A549 (cell line): ENCODE data around the gene TP53BP2. TPM values are rescaled to one million over a fixed set of nuclear protein-coding genes. Genes with fewer than 3 reads are reported as not detected.

Experiments used
- ATAC-seq, 2 experiments: fragments of 200-7000 bp in 1 of 2; fragments of >200 bp in 1 of 2; cut with Nextera tagmentation in 1 of 2; cut with Tn5 transposase in 1 of 2; 3 replicates each; pipeline versions ENCODE4 v1.8.0 to v1.9.1; 2018 to 2020; ENCODE audit warnings: mild to moderate bottlenecking in 1 of 2, moderate library complexity in 1 of 2
- CTCF ChIA-PET: fragments of 300-600 bp; sonication (Branson Sonifier 250); formaldehyde crosslinking; extraction: SDS; loops from one replicate; lab custom pipeline; 2021; ENCODE audit warnings: antibody characterized with exemption, inconsistent platforms; lab: Yijun Ruan, JAX
- POLR2A ChIA-PET: fragments of 350-600 bp; formaldehyde crosslinking; extraction: SDS; loops from one replicate; lab custom pipeline; 2021; ENCODE audit warnings: antibody characterized with exemption, inconsistent platforms; lab: Yijun Ruan, JAX
- DNase-seq, 2 experiments: peaks; one replicate each; pipeline versions ENCODE4 v3.0.0 to v3.0.0-alpha.2; 2011 to 2016; ENCODE audit warnings: low read depth in 1 of 2, low spot score in 1 of 2
- FAIRE-seq: peaks from 2 replicates; lab custom pipeline; 2011; peaks lifted over from hg19 to GRCh38; lab: Jason Lieb, UNC
- H3K27ac ChIP-seq, 2 experiments: fragments of >200 bp; sonication (Bioruptor Twin); formaldehyde crosslinking; 3 replicates each; pipeline ENCODE4 v1.5.1; 2016 to 2017
- H3K4me1 ChIP-seq: fragments of >200 bp; sonication (Bioruptor Twin); formaldehyde crosslinking; 3 replicates; pipeline ENCODE4 v1.6.1; 2016
- H3K4me2 ChIP-seq: fragments of >200 bp; sonication (Bioruptor Twin); formaldehyde crosslinking; 3 replicates; pipeline ENCODE4 v1.6.1; 2016
- H3K4me3 ChIP-seq: fragments of >200 bp; sonication (Bioruptor Twin); formaldehyde crosslinking; 3 replicates; pipeline ENCODE4 v1.5.1; 2016
- H3K9me3 ChIP-seq: fragments of >200 bp; sonication (Bioruptor Twin); formaldehyde crosslinking; 3 replicates; pipeline ENCODE4 v1.6.1; 2016
- ATOH8 ChIP-seq: fragments of 250-450 bp; sonication (Bioruptor Pico); IDR thresholded peaks from 2 replicates; pipeline ENCODE4 v1.5.0; 2020; ENCODE audit warnings: low read depth, mild to moderate bottlenecking, moderate library complexity
- BCL3 ChIP-seq: fragments of >200 bp; sonication (Bioruptor Twin); formaldehyde crosslinking; IDR thresholded peaks from 3 replicates; pipeline ENCODE4 v1.6.1; 2016
- CBX2 ChIP-seq: fragments of 200-600 bp; sonication (generic); IDR thresholded peaks from 2 replicates; pipeline ENCODE4 v1.6.1; 2016; ENCODE audit warnings: low read depth, mild to moderate bottlenecking, borderline replicate concordance
- CBX8 ChIP-seq: fragments of 200-600 bp; sonication (generic); IDR thresholded peaks from 2 replicates; pipeline ENCODE4 v1.6.1; 2016
- CHD4 ChIP-seq: fragments of 200-600 bp; sonication (generic); IDR thresholded peaks from 2 replicates; pipeline ENCODE4 v1.6.1; 2016; ENCODE audit warnings: antibody characterized with exemption, mild to moderate bottlenecking, borderline replicate concordance
- E2F6 ChIP-seq: IDR thresholded peaks from 2 replicates; pipeline ENCODE4 v1.6.1; 2012; ENCODE audit warnings: low read depth, borderline replicate concordance
- EHF ChIP-seq: fragments of 250-450 bp; sonication (Bioruptor Pico); IDR thresholded peaks from 2 replicates; pipeline ENCODE4 v1.5.0; 2020; ENCODE audit warnings: mild to moderate bottlenecking
- ESRRA ChIP-seq: fragments of 150-350 bp; IDR thresholded peaks from 2 replicates; pipeline ENCODE4 v1.6.1; 2014; ENCODE audit warnings: mild to moderate bottlenecking, low read length, borderline replicate concordance
- FOXS1 ChIP-seq: fragments of 250-450 bp; sonication (Bioruptor Pico); IDR thresholded peaks from 2 replicates; pipeline ENCODE4 v1.5.0; 2020; ENCODE audit warnings: mild to moderate bottlenecking, moderate library complexity
- GATA3 ChIP-seq: IDR thresholded peaks from 2 replicates; pipeline ENCODE4 v1.6.1; 2012; ENCODE audit warnings: borderline replicate concordance
- HDAC2 ChIP-seq: fragments of 200-600 bp; sonication (generic); IDR thresholded peaks from 2 replicates; pipeline ENCODE4 v1.6.1; 2016
- HES2 ChIP-seq: fragments of >200 bp; sonication (Bioruptor Twin); formaldehyde crosslinking; IDR thresholded peaks from 2 replicates; pipeline ENCODE4 v1.6.1; 2016
- HEYL ChIP-seq: fragments of 250-450 bp; sonication (Bioruptor Pico); IDR thresholded peaks from 2 replicates; pipeline ENCODE4 v1.8.0; 2021; ENCODE audit warnings: mild to moderate bottlenecking, moderate library complexity
- HOXB13 ChIP-seq: fragments of 250-450 bp; sonication (Bioruptor Pico); IDR thresholded peaks from 2 replicates; pipeline ENCODE4 v1.5.0; 2020; ENCODE audit warnings: low read depth, mild to moderate bottlenecking, moderate library complexity
- MAX ChIP-seq: IDR thresholded peaks from 2 replicates; pipeline ENCODE4 v1.6.1; 2012
- MAZ ChIP-seq: fragments of 150-350 bp; IDR thresholded peaks from 2 replicates; pipeline ENCODE4 v1.6.1; 2014; ENCODE audit warnings: antibody characterized with exemption, low read depth, low read length, borderline replicate concordance
- MYC ChIP-seq: IDR thresholded peaks from 2 replicates; pipeline ENCODE4 v1.6.1; 2012; ENCODE audit warnings: mild to moderate bottlenecking, inconsistent platforms, low read length, improper control_type of control experiment, borderline replicate concordance
- NPAS2 ChIP-seq: fragments of 250-450 bp; sonication (Bioruptor Pico); IDR thresholded peaks from 2 replicates; pipeline ENCODE4 v1.8.0; 2022; ENCODE audit warnings: mild to moderate bottlenecking, moderate library complexity, borderline replicate concordance
- NR3C1 ChIP-seq: fragments of >200 bp; sonication (Bioruptor Twin); formaldehyde crosslinking; IDR thresholded peaks from 3 replicates; pipeline ENCODE4 v1.6.1; 2017
- PBX3 ChIP-seq: IDR thresholded peaks from 2 replicates; pipeline ENCODE4 v1.6.1; 2012
- POLR2A ChIP-seq: IDR thresholded peaks from 2 replicates; pipeline ENCODE4 v1.6.1; 2012; ENCODE audit warnings: mild to moderate bottlenecking, low read length
- POLR2AphosphoS2 ChIP-seq: conservative IDR thresholded peaks from 2 replicates; pipeline ENCODE4 v1.6.1; 2012; ENCODE audit warnings: low read length, improper control_type of control experiment, inconsistent platforms
- RAD21 ChIP-seq, 2 experiments: fragments of >200 bp in 1 of 2; sonication (Bioruptor Twin) in 1 of 2; formaldehyde crosslinking in 1 of 2; IDR thresholded peaks in 1 of 2; conservative IDR thresholded peaks in 1 of 2; 2 replicates in 1 of 2; 3 replicates in 1 of 2; pipeline ENCODE4 v1.6.1; 2012 to 2018; ENCODE audit warnings: inconsistent platforms in 1 of 2
- RARB ChIP-seq: fragments of 250-450 bp; sonication (Bioruptor Pico); IDR thresholded peaks from 2 replicates; pipeline ENCODE4 v1.8.0; 2021; ENCODE audit warnings: mild to moderate bottlenecking, moderate library complexity
- RFX5 ChIP-seq: fragments of 450-650 bp; IDR thresholded peaks from 2 replicates; pipeline ENCODE4 v1.7.1; 2014; ENCODE audit warnings: antibody characterized with exemption, mild to moderate bottlenecking, moderate library complexity
- RNF2 ChIP-seq: fragments of 200-600 bp; sonication (generic); IDR thresholded peaks from 2 replicates; pipeline ENCODE4 v1.6.1; 2016; ENCODE audit warnings: low read depth, mild to moderate bottlenecking, antibody characterized with exemption, moderate library complexity, borderline replicate concordance
- SREBF2 ChIP-seq: fragments of 450-650 bp; IDR thresholded peaks from 2 replicates; pipeline ENCODE4 v1.6.1; 2014; ENCODE audit warnings: mild to moderate bottlenecking, moderate library complexity
- USF2 ChIP-seq: fragments of 450-650 bp; IDR thresholded peaks from 2 replicates; pipeline ENCODE4 v1.6.1; 2014; ENCODE audit warnings: antibody characterized with exemption
- ZC3H11A ChIP-seq: fragments of 450-650 bp; IDR thresholded peaks from 2 replicates; pipeline ENCODE4 v1.6.1; 2014; ENCODE audit warnings: antibody characterized with exemption, mild to moderate bottlenecking
- ZNF302 ChIP-seq: fragments of 250-450 bp; sonication (Bioruptor Pico); IDR thresholded peaks from 2 replicates; pipeline ENCODE4 v1.9.0; 2021; ENCODE audit warnings: inconsistent platforms, mild to moderate bottlenecking, moderate library complexity
- ZSCAN20 ChIP-seq: fragments of 250-450 bp; sonication (Bioruptor Pico); IDR thresholded peaks from 2 replicates; pipeline ENCODE4 v1.8.0; 2022; ENCODE audit warnings: mild to moderate bottlenecking, moderate library complexity
- whole genome bisulfite sequencing: methylation state at CpG from one replicate; pipeline ENCODE4 v1.1.6; 2017; ENCODE audit errors: missing lambda C conversion rate; 5-methylcytosine and 5-hydroxymethylcytosine counted together
- polyA plus RNA-seq, 4 experiments: library from polyadenylated mRNA; depleted of rRNA in 3 of 4; stranded (reverse); fragments of >200 nt; fragmentation: RNase III in 1 of 4; extraction: RNeasy Plus Mini Kit Qiagen cat#74134 plus additional on column Dnase treatment in 1 of 4; gene quantifications; 2 replicates in 3 of 4; 3 replicates in 1 of 4; pipeline ENCODE4 v1.2.3, GENCODE V29; 2011 to 2017

The TP53BP2 gene
- polyA plus RNA-seq, 2 of the 4 experiments (the other 2 are of a cell fraction), result 14.0 to 33.5 TPM

- DNase-seq (no peak), FAIRE-seq (no peak), ATAC-seq (no peak)
- 66% methylated on average over 4 of the region's 4 CpGs for WGBS
- H3K4me2 ChIP-seq, result no peak overlapping the region
- H3K9me3 ChIP-seq, result no peaks in the 10 kb centered on the region
- no peak overlapping the region for H3K4me3 ChIP-seq
- no peak for TF ChIP-seq ZSCAN20 (CRISPR knock-in tag)
- H3K4me1 ChIP-seq, result peaks cover 61% of the 10 kb centered on the region
- H3K27ac ChIP-seq, result peak overlapping the region; percentile 58 to 89; a peak in 5 of 6 replicates
- CTCF ChIA-PET, result interaction anchor here (1.1 to 3.1 kb wide), 6 partner anchors 9 to 76 kb away, joined by 3 to 12 read pairs (median 4); partner anchors contain the start of gene CAPN2
- POLR2A ChIA-PET, result no interaction called here
These were observed 70.7 kb downstream of the TP53BP2 start for GRCh38 chr1:223775054-223775453.

- CTCF ChIA-PET, result interaction anchor here (1.5 to 3.1 kb wide), 4 partner anchors 25 to 75 kb away, joined by 4 to 12 read pairs (median 6); partner anchors contain the start of gene CAPN2
- Histone ChIP-seq H3K9me3 (no peaks in the 10 kb centered on the region), H3K4me1 (peaks cover 69% of the 10 kb centered on the region), H3K27ac (peak overlapping the region in 1 of 2 experiments; percentile 89; a peak in 3 of 6 replicates), H3K4me2 (no peak overlapping the region), H3K4me3 (no peak overlapping the region)
- POLR2A ChIA-PET, result no interaction called here
- TF ChIP-seq POLR2AphosphoS2 (no peak), MYC (no peak), MAX (no peak), ZC3H11A (no peak), ZNF302 (no peak), POLR2A (no peak), GATA3 (no peak), ESRRA (no peak), E2F6 (no peak), USF2 (no peak), EHF (CRISPR knock-in tag) (no peak), RAD21 (conservative IDR thresholded peaks at IDR 0.05 in 1 of 2, IDR thresholded peaks at IDR 0.05 in 1 of 2) (no peak), HES2 (no peak)
- DNase-seq (no peak), ATAC-seq (no peak), FAIRE-seq (no peak)
- WGBS, result 94% methylated on average over 6 of the region's 6 CpGs
These were observed 71.5 kb downstream of the TP53BP2 start for GRCh38 chr1:223774134-223774814.

- ChIA-PET CTCF (interaction anchor here (1.1 to 5.0 kb wide), 6 partner anchors 10 to 74 kb away, joined by 3 to 47 read pairs (median 4); partner anchors contain the start of gene CAPN2), POLR2A (interaction anchor here (0.8 to 1.4 kb wide), 3 partner anchors 72 to 74 kb away, joined by 3 to 12 read pairs (median 3); partner anchors contain the start of gene TP53BP2)
- DNase-seq, result no peak
- Histone ChIP-seq H3K9me3 (no peaks in the 10 kb centered on the region), H3K4me1 (peaks cover 70% of the 10 kb centered on the region), H3K4me3 (no peak overlapping the region), H3K27ac (peak overlapping the region; percentile 79 to 89), H3K4me2 (peak overlapping the region; percentile 63)
- 91% methylated on average over 5 of the region's 5 CpGs for WGBS
- no peak for ATAC-seq
- no peak for FAIRE-seq
- TF ChIP-seq SREBF2 (no peak), MAZ (no peak), CBX8 (no peak), RARB (CRISPR knock-in tag) (no peak), HEYL (CRISPR knock-in tag) (no peak), ATOH8 (no peak), RFX5 (no peak), HDAC2 (no peak), HOXB13 (CRISPR knock-in tag) (no peak), PBX3 (no peak), NR3C1 (no peak), CHD4 (no peak), FOXS1 (CRISPR knock-in tag) (no peak), POLR2AphosphoS2 (no peak), NPAS2 (CRISPR knock-in tag) (no peak), BCL3 (no peak), RNF2 (no peak), CBX2 (no peak)
These were observed 73.0 kb downstream of the TP53BP2 start for GRCh38 chr1:223772771-223773160.
